Measurements from ENCODE around the gene PPP1R12B. TPM values are rescaled to one million over a fixed set of nuclear protein-coding genes. Genes with fewer than 3 reads are reported as not detected.
"Not testable (repeated sequence)": the region's sequence is repeated elsewhere in the genome, so short reads cannot be mapped to it uniquely, and the experiment has no call there.

PPP1R12B gene
- total RNA-seq, 1 donor: 21.6 TPM

GRCh38 chr1:202420422-202421094, 72.1 kb downstream of the PPP1R12B start:
- not testable (repeated sequence) for DNase-seq (ENCODE audit: low read depth); H3K4me3 ChIP-seq (ENCODE audit: low read depth, low read length)

- H3K4me3 ChIP-seq (ENCODE audit: low read depth, low read length); DNase-seq (ENCODE audit: low read depth): not testable (repeated sequence)
Observed at GRCh38 chr1:202422709-202423108, 74.2 kb downstream of the PPP1R12B start.

- DNase-seq (ENCODE audit: low read depth); H3K4me3 ChIP-seq (ENCODE audit: low read depth, low read length): not testable (repeated sequence)
Observed at GRCh38 chr1:202424260-202424659, 75.8 kb downstream of the PPP1R12B start.

GRCh38 chr1:202430111-202430510, 81.6 kb downstream of the PPP1R12B start:
- DNase-seq (ENCODE audit: low read depth); H3K4me3 ChIP-seq (ENCODE audit: low read depth, low read length): not testable (repeated sequence)

GRCh38 chr1:202432338-202432737, 83.8 kb downstream of the PPP1R12B start:
- H3K4me3 ChIP-seq (ENCODE audit: low read depth, low read length); DNase-seq (ENCODE audit: low read depth): not testable (repeated sequence)

GRCh38 chr1:202433155-202434043, 84.9 kb downstream of the PPP1R12B start:
- no peak for TF ChIP-seq CTCF (IDR thresholded peaks at IDR 0.05; ENCODE audit: insufficient read depth, low read depth, low read length)
- no peak for DNase-seq (ENCODE audit: low read depth)
- H3K4me3 ChIP-seq (ENCODE audit: low read depth, low read length): no peak overlapping the region

- TF ChIP-seq CTCF (IDR thresholded peaks at IDR 0.05; ENCODE audit: insufficient read depth, low read depth, low read length): no peak
- DNase-seq (ENCODE audit: low read depth): no peak
- no peak overlapping the region for H3K4me3 ChIP-seq (ENCODE audit: low read depth, low read length)
Observed at GRCh38 chr1:202434059-202434458, 85.6 kb downstream of the PPP1R12B start.

GRCh38 chr1:202438393-202439174, 90.1 kb downstream of the PPP1R12B start:
- no peak for TF ChIP-seq CTCF (IDR thresholded peaks at IDR 0.05; ENCODE audit: insufficient read depth, low read depth, low read length)
- no peak for DNase-seq (ENCODE audit: low read depth)
- no peak overlapping the region for H3K4me3 ChIP-seq (ENCODE audit: low read depth, low read length)

- no peak for DNase-seq (ENCODE audit: low read depth)
- TF ChIP-seq CTCF (IDR thresholded peaks at IDR 0.05; ENCODE audit: insufficient read depth, low read depth, low read length): no peak
- no peak overlapping the region for H3K4me3 ChIP-seq (ENCODE audit: low read depth, low read length)
Observed at GRCh38 chr1:202439308-202439707, 90.8 kb downstream of the PPP1R12B start.

- DNase-seq (ENCODE audit: low read depth); H3K4me3 ChIP-seq (ENCODE audit: low read depth, low read length): not testable (repeated sequence)
Observed at GRCh38 chr1:202448140-202448539, 99.6 kb downstream of the PPP1R12B start.

- DNase-seq (ENCODE audit: low read depth); H3K4me3 ChIP-seq (ENCODE audit: low read depth, low read length): not testable (repeated sequence)
Observed at GRCh38 chr1:202451641-202452040, 103.1 kb downstream of the PPP1R12B start.

Measured in fibroblast of villous mesenchyme (primary cell).